ENCODE measurements around the gene ATP5F1D.

The ATP5F1D gene

GRCh38 chr19:1259206-1259875 is 17.8 kb downstream of the ATP5F1D start:
- peak; percentile 77 for DNase-seq (ENCODE audit: low spot score)

- no peak for DNase-seq (ENCODE audit: low spot score)
Observed at GRCh38 chr19:1259876-1260748, 18.6 kb downstream of the ATP5F1D start.

DNA sequence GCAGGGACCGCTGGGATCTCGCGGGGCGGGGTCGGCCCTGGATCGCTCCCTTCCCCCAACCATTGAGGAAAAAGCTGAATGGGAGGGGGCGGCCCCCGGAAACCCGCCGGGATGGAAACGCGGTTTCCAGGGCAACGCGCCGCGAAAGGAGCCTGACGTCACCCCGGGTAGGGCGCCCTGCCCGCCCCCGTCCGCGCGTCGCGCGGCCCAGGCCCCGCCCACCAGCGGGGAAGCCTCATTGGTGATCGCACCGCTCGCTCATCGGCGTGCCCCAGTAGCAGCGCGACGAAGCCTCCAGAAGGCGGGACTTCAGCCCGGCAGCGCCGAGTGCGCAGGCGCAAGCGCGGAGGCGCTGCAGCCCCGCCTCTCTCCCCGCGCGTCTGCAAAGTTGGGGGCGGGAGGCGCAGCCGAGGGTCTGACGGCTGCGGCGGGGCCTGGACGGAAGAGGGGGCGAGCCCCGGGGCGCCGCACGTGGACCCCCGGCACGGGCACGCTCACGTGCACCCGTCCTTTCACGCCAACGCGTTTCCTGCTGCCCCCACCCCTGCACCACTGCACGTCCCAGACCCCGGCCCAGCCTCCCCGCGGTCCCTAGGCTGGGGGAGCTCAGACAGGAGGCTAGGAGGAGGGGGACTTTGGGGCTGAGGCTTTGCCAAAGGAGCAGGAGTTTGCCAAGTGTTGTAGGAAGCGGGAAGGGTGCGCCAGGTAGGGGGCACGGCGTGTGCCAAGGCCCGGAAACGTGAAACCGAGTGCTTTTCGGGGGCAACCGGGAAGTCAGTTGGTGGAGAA is 19.4 kb downstream of the ATP5F1D start:
- DNase-seq (ENCODE audit: low spot score) = peak; percentile 98

- DNase-seq (ENCODE audit: low spot score) = no peak
Observed at GRCh38 chr19:1261538-1261797, 19.9 kb downstream of the ATP5F1D start.

GRCh38 chr19:1261798-1262622 is 20.5 kb downstream of the ATP5F1D start:
- DNase-seq (ENCODE audit: low spot score) = no peak

DNA sequence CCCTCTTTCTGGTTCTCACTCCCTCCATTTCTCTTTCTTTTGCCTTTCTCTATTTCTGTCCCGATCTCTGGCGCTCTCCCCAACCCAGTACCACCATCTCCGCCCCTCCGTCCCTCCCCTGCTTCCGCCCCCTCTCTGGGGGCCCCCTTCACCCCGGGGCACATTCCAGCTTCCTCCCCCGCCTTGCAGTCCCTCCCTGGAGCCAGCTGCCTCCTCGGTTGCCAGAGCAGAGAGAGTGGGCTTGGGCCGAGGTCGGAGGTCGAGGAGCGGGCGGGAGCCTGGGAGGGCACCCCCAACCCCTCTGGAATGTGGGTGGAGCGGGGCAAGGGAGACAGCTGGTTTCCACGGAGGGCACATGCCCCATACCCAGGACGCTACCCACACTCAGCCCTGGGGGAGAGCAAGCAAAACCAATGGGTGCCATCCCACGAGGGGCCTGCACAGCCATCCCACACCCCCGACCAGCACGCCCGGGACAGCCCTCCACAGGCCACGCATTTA is 21.1 kb downstream of the ATP5F1D start:
- no peak for DNase-seq (ENCODE audit: low spot score)

- DNase-seq (ENCODE audit: low spot score) = no peak
Observed at GRCh38 chr19:1263188-1263587, 21.6 kb downstream of the ATP5F1D start.

DNA sequence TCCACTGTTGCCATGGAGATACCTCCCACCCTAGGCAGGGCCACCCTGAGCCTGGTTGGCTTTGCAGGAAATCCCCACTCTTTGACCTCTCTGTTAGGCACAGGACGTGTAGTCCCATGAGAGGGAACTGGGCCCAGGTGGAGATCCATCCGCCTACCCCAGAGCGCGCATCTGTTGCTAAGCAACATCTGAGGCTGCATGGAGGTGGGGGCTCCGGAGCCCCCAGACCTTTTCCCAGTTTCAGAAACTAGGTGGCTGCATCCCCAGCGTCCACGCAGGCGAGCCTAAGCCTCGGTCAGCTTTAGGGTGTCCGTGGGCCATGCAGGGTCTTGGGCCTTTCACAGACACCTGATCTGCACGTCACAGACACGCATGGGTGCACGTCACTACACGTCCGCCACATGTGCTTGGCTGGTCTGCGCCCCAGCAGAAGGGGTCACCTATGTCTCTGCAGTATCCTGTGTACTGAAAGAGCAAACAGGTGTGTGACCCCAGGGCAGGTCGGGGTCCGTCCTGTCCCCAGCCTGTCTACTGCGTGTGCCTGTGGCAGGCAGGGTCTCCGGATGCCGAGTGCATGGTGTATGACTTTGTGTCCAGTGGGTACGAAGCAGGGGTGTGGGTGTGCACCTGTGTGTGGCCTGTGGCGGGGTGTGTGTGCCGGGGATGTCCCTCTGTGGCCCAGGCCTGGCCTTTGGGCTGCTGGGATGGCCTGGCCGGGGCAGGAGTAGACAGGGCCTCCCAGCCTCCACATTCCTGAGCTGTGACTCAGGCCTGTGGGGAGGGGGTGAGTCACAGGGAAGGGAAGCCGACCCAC is 23.5 kb downstream of the ATP5F1D start:
- no peak for DNase-seq (ENCODE audit: low spot score)

DNA sequence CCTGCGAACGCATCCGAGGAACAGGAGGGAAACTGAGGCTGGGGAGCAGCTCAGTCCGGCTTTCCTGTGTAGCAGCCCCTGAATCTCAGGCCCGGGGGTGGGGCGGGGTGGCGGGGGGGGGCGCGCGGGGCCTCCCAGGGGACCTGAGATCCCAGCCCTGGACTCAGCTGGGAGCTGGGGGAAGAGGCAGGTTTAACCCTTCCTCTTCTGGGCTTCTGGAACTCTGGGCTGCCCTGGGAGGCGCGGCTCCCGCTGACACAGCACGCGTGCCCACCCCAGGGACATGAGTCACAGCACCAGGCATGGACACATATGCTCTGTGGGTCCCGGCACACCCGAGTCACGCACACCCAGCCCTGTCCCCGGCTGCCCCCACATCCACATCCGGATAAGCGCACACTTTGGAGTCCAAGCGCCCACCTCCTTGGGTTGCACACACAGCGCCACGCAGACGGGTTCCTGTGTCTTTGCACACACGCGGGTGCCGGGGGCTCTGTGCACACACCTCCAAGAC is 24.1 kb downstream of the ATP5F1D start:
- DNase-seq (ENCODE audit: low spot score) = no peak

DNA sequence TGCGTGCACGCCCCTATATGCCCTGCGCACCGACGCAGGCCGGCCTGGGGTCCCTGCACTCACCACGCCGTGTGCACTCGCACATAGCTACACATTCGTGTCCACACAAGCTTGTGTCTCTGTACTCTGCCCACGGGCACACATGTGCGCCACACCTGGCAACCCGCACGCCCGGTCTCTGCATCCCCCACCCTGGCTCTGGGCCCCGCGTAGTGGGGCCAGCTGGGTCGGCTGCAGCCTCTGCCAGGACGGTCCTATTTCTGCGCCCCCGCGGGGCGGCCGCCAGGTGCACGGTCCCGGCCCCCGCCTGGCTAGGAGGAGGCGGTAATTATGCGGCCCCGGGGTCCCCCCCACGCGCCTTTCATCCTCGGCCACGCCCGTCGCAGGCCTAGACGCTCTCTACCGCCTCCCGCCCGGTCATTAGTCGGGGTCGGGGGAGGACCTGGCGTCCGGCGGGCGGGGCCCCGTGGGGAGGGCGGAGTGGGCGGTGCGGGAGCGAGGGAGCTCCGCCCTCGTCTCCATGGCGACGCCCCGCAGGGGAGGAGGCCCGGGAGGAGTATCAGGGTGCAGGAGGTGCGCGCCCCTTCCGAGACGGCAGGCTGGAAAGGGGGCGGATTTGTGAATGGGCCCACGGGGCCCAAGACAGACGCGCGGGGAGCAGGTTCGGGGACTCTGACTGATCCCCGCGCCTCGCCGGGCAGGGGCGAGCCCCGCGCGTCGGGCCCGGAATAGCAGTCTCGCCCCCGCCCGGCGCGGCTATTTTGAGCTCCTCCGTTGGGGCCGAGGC is 24.8 kb downstream of the ATP5F1D start:
- DNase-seq (ENCODE audit: low spot score) = peak; percentile 90

DNA sequence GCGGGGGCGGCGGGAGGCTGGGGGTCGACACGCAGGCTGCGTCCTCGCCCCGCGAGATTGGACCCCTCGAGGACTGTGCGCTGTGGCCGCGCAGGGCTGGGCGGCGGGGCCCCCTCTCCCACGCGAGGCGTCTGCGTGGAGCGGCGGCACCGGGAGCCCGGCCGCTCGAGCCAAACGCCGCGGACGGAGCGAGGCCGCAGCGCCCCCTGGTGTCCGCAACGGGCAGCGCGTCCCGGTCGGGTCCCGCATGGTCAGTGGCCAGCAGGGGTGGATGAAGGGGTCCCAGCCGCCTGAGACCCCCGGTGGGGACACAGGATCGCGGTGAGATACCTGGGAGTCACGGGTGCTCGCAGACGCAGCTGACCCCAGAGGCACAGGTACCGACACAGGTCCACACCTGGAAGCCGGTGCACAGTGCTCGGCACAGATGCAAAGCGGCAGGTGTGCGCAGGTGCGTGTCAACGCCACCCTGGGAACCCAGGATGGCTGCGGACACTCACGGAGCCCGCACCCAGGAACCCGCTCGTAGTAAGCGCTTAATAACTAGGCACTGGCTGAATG is 25.4 kb downstream of the ATP5F1D start:
- no peak for DNase-seq (ENCODE audit: low spot score)

- no peak for DNase-seq (ENCODE audit: low spot score)
Observed at GRCh38 chr19:1267477-1268225, 26.1 kb downstream of the ATP5F1D start.

DNA sequence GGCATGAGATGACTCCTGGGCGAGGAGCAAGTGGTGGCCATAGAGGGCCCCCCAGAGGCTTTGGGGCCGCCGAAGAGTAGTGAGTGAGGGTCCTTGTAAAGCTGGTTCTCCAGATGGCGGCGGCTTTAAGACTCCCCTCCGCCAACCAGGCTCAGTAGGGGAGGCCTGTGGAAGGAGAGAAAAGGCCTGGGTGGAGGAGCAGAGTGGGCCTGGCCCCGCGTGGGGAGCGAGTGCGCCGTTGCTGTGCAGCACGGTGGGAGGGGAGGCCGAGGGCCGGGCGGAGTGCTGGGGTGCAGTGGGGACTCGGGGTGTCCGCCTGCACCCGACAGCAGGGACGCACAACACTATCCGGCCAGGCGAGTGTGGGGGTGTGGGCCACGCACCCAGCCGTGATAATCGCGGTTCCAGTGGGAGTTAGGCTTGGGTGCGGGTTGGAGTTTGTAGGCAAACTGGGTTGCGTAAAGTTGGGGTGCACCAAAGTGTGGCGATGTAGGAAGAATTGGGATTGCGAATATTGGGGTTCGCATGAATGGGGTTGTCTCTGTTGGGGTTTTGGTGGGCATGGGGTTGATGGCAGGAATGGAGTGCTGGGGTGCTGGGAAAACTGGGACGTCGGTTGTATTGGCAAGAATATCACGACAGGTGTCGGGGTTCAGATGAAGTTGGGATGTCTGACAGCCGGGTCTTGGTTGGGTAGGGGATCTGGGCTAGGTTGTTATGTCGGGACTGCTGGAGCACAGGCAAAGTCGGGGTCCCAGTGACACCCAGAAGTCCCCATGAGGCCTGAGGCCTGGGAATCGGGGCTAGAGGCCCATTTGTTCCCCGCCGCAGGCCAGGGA is 26.9 kb downstream of the ATP5F1D start:
- DNase-seq (ENCODE audit: low spot score) = no peak

GRCh38 chr19:1269065-1269477 is 27.5 kb downstream of the ATP5F1D start, which contains the start of gene CIRBP:
CIRBP (plus strand) TSS chr19:1269332; CDS start chr19:1270934, 1,602 bp downstream.
- DNase-seq (ENCODE audit: low spot score) = peak; percentile 99

DNA sequence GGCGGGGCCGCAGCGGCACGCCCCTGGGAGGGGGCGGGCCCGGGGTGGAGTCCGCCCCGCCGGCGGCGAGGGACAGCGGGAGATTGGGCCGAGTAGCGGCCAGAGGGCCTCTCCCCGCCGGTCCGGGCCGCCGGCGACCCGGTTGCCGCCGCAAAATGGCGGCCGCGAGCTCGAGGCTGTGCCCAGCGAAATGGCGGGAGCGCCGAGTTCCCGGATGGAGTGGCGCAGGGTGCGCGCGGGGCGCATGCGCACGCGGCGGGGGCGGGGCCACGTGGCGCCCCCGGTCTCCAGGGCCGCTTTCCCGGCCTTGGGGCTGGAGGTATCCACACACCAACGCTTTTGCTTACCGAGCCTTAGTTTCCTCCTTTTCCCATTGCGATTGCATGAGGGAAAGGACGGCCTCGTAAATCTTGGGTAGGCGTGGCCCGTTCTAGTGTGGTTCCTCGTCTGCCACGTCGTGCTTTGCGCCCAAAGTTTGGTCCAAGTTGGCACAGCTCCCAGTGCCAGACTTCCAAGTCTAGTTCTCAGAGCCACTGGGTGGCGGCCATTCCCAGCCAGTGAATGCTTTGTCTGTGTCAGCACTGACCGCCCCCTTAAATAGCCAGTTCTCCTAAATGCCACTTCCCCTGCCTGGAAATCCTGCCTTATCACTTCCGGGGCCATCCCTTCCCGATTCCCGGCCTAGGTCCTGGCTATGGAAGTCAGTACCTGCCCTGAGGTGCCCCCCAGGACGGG is 28.1 kb downstream of the ATP5F1D start:
- peak; percentile 87 for DNase-seq (ENCODE audit: low spot score)

DNA sequence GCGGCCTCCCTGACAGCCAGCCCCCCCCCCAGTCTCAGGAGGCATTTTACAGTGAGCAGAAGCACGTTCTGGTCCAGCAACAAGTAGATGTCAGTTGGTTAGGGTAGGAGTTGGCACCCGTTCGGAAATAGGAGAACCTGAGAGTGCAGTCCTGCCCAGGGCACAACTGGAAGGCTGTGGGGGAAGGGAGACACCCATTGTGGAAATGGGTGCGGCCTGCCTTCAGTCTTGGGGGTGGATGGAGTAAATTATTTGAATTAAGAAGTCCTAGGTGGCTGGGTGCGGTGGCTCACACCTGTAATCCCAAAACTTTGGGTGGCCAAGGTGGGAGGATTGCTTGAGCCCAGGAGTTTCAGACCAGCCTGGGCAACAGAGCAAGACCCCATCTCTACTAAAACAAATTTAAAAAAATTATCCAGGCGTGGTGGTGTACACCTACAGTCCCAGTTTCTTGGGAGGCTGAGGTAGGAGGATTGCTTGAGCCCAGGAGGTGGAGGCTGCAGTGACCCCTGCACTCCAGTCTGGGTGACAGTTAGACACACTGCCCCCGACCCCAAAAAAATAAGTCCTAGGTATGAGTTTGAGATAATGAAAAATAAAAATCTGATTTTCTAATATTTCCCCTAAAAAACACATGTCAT is 28.8 kb downstream of the ATP5F1D start:
- peak; percentile 39 for DNase-seq (ENCODE audit: low spot score)

All from activated CD4-positive, alpha-beta T cell treated with anti-CD3 and anti-CD28 coated beads, Interleukin-2, Interleukin-4, amounts not matched to agents 100 ng/mL and 50 ng/mL, durations not matched to agents 16 hours and 8 hours (primary cell).